Dendritic cell treated with granulocyte-macrophage colony-stimulating factor and Interleukin-4, amounts not matched to agents 40 ng/mL and 50 ng/mL, for 4 days (primary cell): ENCODE measurements around the gene LRBA.

Experiments used
- H3K27ac Mint-ChIP-seq: one replicate; pipeline ENCODE4 v1.8.0; 2022; ENCODE audit warnings: mild to moderate bottlenecking, mixed read lengths
- H3K27me3 Mint-ChIP-seq: one replicate; pipeline ENCODE4 v1.8.0; 2022; ENCODE audit warnings: mild to moderate bottlenecking, mixed read lengths
- H3K36me3 Mint-ChIP-seq: one replicate; pipeline ENCODE4 v1.8.0; 2022; ENCODE audit warnings: low read depth, mixed read lengths
- H3K4me1 Mint-ChIP-seq: one replicate; pipeline ENCODE4 v1.8.0; 2022; ENCODE audit warnings: low read depth, mixed read lengths
- H3K4me3 Mint-ChIP-seq: one replicate; pipeline ENCODE4 v1.8.0; 2022; ENCODE audit warnings: mild to moderate bottlenecking, moderate library complexity, mixed read lengths
- H3K9me3 Mint-ChIP-seq: one replicate; pipeline ENCODE4 v1.8.0; 2022; ENCODE audit warnings: mixed read lengths
- intact Hi-C: fragments of 100-400 bp; cut with micrococcal nuclease; formaldehyde crosslinking; loops from one replicate; pipeline ENCODE4 v1.15.0; 2022

The LRBA gene

GRCh38 chr4:150230561-150230960 is 784.5 kb downstream of the LRBA start:
- Mint-ChIP-seq H3K27ac (no peak overlapping the region), H3K9me3 (no peaks in the 10 kb centered on the region), H3K27me3 (no peaks in the 10 kb centered on the region), H3K4me1 (no peaks in the 10 kb centered on the region), H3K4me3 (no peak overlapping the region), H3K36me3 (no peaks in the 10 kb centered on the region)
- intact Hi-C loops = no loop called here

GRCh38 chr4:150229520-150229919 is 785.6 kb downstream of the LRBA start:
- Mint-ChIP-seq H3K27me3 (no peaks in the 10 kb centered on the region), H3K4me1 (no peaks in the 10 kb centered on the region)

GRCh38 chr4:150224896-150225591 is 790.0 kb downstream of the LRBA start:
- Mint-ChIP-seq H3K4me3 (no peak overlapping the region), H3K36me3 (no peaks in the 10 kb centered on the region), H3K4me1 (no peaks in the 10 kb centered on the region), H3K9me3 (no peaks in the 10 kb centered on the region), H3K27me3 (no peaks in the 10 kb centered on the region), H3K27ac (no peak overlapping the region)
- intact Hi-C loops = no loop called here

More at GRCh38 chr4:150229520-150229919, 785.6 kb downstream of the LRBA start:
- Mint-ChIP-seq H3K9me3 (no peaks in the 10 kb centered on the region), H3K27ac (no peak overlapping the region), H3K36me3 (no peaks in the 10 kb centered on the region), H3K4me3 (no peak overlapping the region)
- intact Hi-C loops = no loop called here

- H3K9me3 Mint-ChIP-seq = no peaks in the 10 kb centered on the region
- H3K36me3 Mint-ChIP-seq = no peaks in the 10 kb centered on the region
- intact Hi-C loops = no loop called here
- H3K27ac Mint-ChIP-seq = no peak overlapping the region
- no peaks in the 10 kb centered on the region for H3K27me3 Mint-ChIP-seq
- H3K4me3 Mint-ChIP-seq = no peak overlapping the region
- no peaks in the 10 kb centered on the region for H3K4me1 Mint-ChIP-seq
Observed at GRCh38 chr4:150219841-150220240, 795.2 kb downstream of the LRBA start.

GRCh38 chr4:150218447-150218846 is 796.6 kb downstream of the LRBA start:
- intact Hi-C loops = no loop called here
- no peak overlapping the region for H3K27ac Mint-ChIP-seq
- no peaks in the 10 kb centered on the region for H3K36me3 Mint-ChIP-seq
- H3K9me3 Mint-ChIP-seq = no peaks in the 10 kb centered on the region
- no peaks in the 10 kb centered on the region for H3K27me3 Mint-ChIP-seq
- H3K4me1 Mint-ChIP-seq = no peaks in the 10 kb centered on the region
- no peak overlapping the region for H3K4me3 Mint-ChIP-seq

- H3K36me3 Mint-ChIP-seq = no peaks in the 10 kb centered on the region
- no peaks in the 10 kb centered on the region for H3K9me3 Mint-ChIP-seq
- H3K4me1 Mint-ChIP-seq = no peaks in the 10 kb centered on the region
- intact Hi-C loops = no loop called here
- no peak overlapping the region for H3K27ac Mint-ChIP-seq
- H3K27me3 Mint-ChIP-seq = no peaks in the 10 kb centered on the region
- H3K4me3 Mint-ChIP-seq = no peak overlapping the region
Observed at GRCh38 chr4:150217808-150218207, 797.3 kb downstream of the LRBA start.

GRCh38 chr4:150217192-150217591 is 797.9 kb downstream of the LRBA start:
- H3K9me3 Mint-ChIP-seq = no peaks in the 10 kb centered on the region
- no peaks in the 10 kb centered on the region for H3K36me3 Mint-ChIP-seq
- H3K4me1 Mint-ChIP-seq = no peaks in the 10 kb centered on the region
- H3K27ac Mint-ChIP-seq = no peak overlapping the region
- H3K27me3 Mint-ChIP-seq = no peaks in the 10 kb centered on the region
- intact Hi-C loops = no loop called here
- H3K4me3 Mint-ChIP-seq = no peak overlapping the region

GRCh38 chr4:150216726-150217125 is 798.4 kb downstream of the LRBA start:
- H3K27me3 Mint-ChIP-seq = no peaks in the 10 kb centered on the region
- H3K27ac Mint-ChIP-seq = no peak overlapping the region
- no peaks in the 10 kb centered on the region for H3K4me1 Mint-ChIP-seq
- intact Hi-C loops = no loop called here
- no peak overlapping the region for H3K4me3 Mint-ChIP-seq
- no peaks in the 10 kb centered on the region for H3K36me3 Mint-ChIP-seq
- H3K9me3 Mint-ChIP-seq = no peaks in the 10 kb centered on the region

GRCh38 chr4:150215601-150216000 is 799.5 kb downstream of the LRBA start:
- H3K36me3 Mint-ChIP-seq = no peaks in the 10 kb centered on the region
- no peaks in the 10 kb centered on the region for H3K9me3 Mint-ChIP-seq
- no peak overlapping the region for H3K27ac Mint-ChIP-seq
- no peak overlapping the region for H3K4me3 Mint-ChIP-seq
- no peaks in the 10 kb centered on the region for H3K27me3 Mint-ChIP-seq
- no peaks in the 10 kb centered on the region for H3K4me1 Mint-ChIP-seq
- intact Hi-C loops = no loop called here
